Skeletal muscle tissue (tissue), 4 donors: Measurements from ENCODE around the gene DCAF8. TPM values are rescaled to one million over a fixed set of nuclear protein-coding genes. Genes with fewer than 3 reads are reported as not detected.
A peak's percentile ranks its signal among the peaks of the same experiment; 100 is the strongest.

ENCODE experiments used
- H3K27ac ChIP-seq: one replicate; pipeline ENCODE4 v1.7.0; 2013; ENCODE audit warnings: mild to moderate bottlenecking, low read depth, low read length, inconsistent platforms
- H3K27me3 ChIP-seq, 3 donors: one replicate each; pipeline ENCODE4 v1.7.0; 2013; ENCODE audit warnings: low read length in 3 of 3; ENCODE audit not compliant: control insufficient read depth in 3 of 3, insufficient read depth in 3 of 3
- H3K36me3 ChIP-seq, 3 donors: one replicate each; pipeline ENCODE4 v1.7.0; 2013; ENCODE audit warnings: low read length in 3 of 3; ENCODE audit not compliant: control insufficient read depth in 3 of 3, insufficient read depth in 3 of 3
- H3K4me1 ChIP-seq, 3 donors: one replicate each; pipeline ENCODE4 v1.7.0; 2013; ENCODE audit warnings: low read length in 3 of 3, mild to moderate bottlenecking in 3 of 3; ENCODE audit not compliant: control insufficient read depth in 3 of 3, insufficient read depth in 3 of 3
- H3K4me3 ChIP-seq, 3 donors: one replicate each; pipeline ENCODE4 v1.7.0; 2013; ENCODE audit warnings: low read length in 3 of 3
- H3K9ac ChIP-seq, 3 donors: one replicate each; pipeline ENCODE4 v1.7.0; 2013; ENCODE audit warnings: low read length in 3 of 3, mild to moderate bottlenecking in 3 of 3, moderate library complexity in 2 of 3, low read depth in 1 of 3
- H3K9me3 ChIP-seq, 3 donors: one replicate each; pipeline ENCODE4 v1.7.0; 2013; ENCODE audit warnings: low read length in 3 of 3; ENCODE audit not compliant: control insufficient read depth in 3 of 3
- total RNA-seq: library from RNA; depleted of rRNA; stranded (reverse); fragments of >200 nt; gene quantifications from one replicate; pipeline ENCODE4 v1.2.3, GENCODE V29; 2014
- donor health status: Osteomylitis.

Gene DCAF8
- total RNA-seq, 1 donor from 2014 or later: 63.2 TPM

- H3K27me3 ChIP-seq: no peaks in the 10 kb centered on the region
- H3K27ac ChIP-seq: peak overlapping the region; percentile 63
Observed at GRCh38 chr1:160251687-160252526, 10.4 kb downstream of the DCAF8 start.

GRCh38 chr1:160251011-160251410 is 11.3 kb downstream of the DCAF8 start:
- peaks cover 17 to 34% (median 25%) of the 10 kb centered on the region in 3 donors for H3K4me1 ChIP-seq
- peak overlapping the region in 2 of 3 donors; percentile 36 to 47 for H3K9ac ChIP-seq
- peak overlapping the region; percentile 63 for H3K27ac ChIP-seq
- H3K4me3 ChIP-seq: peak overlapping the region in 1 of 3 donors; percentile 5
- H3K27me3 ChIP-seq: no peaks in the 10 kb centered on the region
- peaks cover 0 to 10% (median 0%) of the 10 kb centered on the region in 3 donors for H3K36me3 ChIP-seq
- no peaks in the 10 kb centered on the region for H3K9me3 ChIP-seq

More at GRCh38 chr1:160251687-160252526, 10.4 kb downstream of the DCAF8 start:
- H3K4me1 ChIP-seq: peaks cover 13 to 30% (median 22%) of the 10 kb centered on the region in 3 donors
- H3K9me3 ChIP-seq: no peaks in the 10 kb centered on the region
- peaks cover 0 to 10% (median 0%) of the 10 kb centered on the region in 3 donors for H3K36me3 ChIP-seq
- H3K4me3 ChIP-seq: no peak overlapping the region
- H3K9ac ChIP-seq: peak overlapping the region in 2 of 3 donors; percentile 16 to 33

GRCh38 chr1:160247053-160247452 is 15.3 kb downstream of the DCAF8 start:
- peaks cover 0 to 3% (median 0%) of the 10 kb centered on the region in 3 donors for H3K36me3 ChIP-seq
- no peaks in the 10 kb centered on the region for H3K27me3 ChIP-seq
- peak overlapping the region; percentile 51 for H3K27ac ChIP-seq
- no peak overlapping the region for H3K9ac ChIP-seq
- no peaks in the 10 kb centered on the region for H3K9me3 ChIP-seq
- H3K4me1 ChIP-seq: peaks cover 46 to 49% (median 49%) of the 10 kb centered on the region in 3 donors
- H3K4me3 ChIP-seq: no peak overlapping the region

- H3K4me1 ChIP-seq: peaks cover 35 to 38% (median 36%) of the 10 kb centered on the region in 3 donors
- H3K9me3 ChIP-seq: no peaks in the 10 kb centered on the region
- peaks cover 3 to 6% (median 3%) of the 10 kb centered on the region in 3 donors for H3K36me3 ChIP-seq
- peak overlapping the region; percentile 56 for H3K27ac ChIP-seq
- H3K4me3 ChIP-seq: no peak overlapping the region
- peak overlapping the region in 1 of 3 donors; percentile 21 for H3K9ac ChIP-seq
- H3K27me3 ChIP-seq: no peaks in the 10 kb centered on the region
Observed at GRCh38 chr1:160245434-160245833, 16.9 kb downstream of the DCAF8 start.

- H3K4me3 ChIP-seq: no peak overlapping the region
- H3K4me1 ChIP-seq: peaks cover 33 to 38% (median 36%) of the 10 kb centered on the region in 3 donors
- H3K27ac ChIP-seq: peak overlapping the region; percentile 56
Observed at GRCh38 chr1:160244209-160244608, 18.1 kb downstream of the DCAF8 start.

GRCh38 chr1:160243767-160244166 is 18.6 kb downstream of the DCAF8 start:
- H3K9ac ChIP-seq: no peak overlapping the region
- H3K27ac ChIP-seq: peak overlapping the region; percentile 56
- peaks cover 13 to 20% (median 19%) of the 10 kb centered on the region in 3 donors for H3K36me3 ChIP-seq
- no peaks in the 10 kb centered on the region for H3K27me3 ChIP-seq
- no peak overlapping the region for H3K4me3 ChIP-seq
- no peaks in the 10 kb centered on the region for H3K9me3 ChIP-seq
- H3K4me1 ChIP-seq: peaks cover 36 to 38% (median 38%) of the 10 kb centered on the region in 3 donors

More at GRCh38 chr1:160244209-160244608, 18.1 kb downstream of the DCAF8 start:
- Histone ChIP-seq H3K36me3 (peaks cover 12 to 15% (median 14%) of the 10 kb centered on the region in 3 donors), H3K9me3 (no peaks in the 10 kb centered on the region), H3K9ac (no peak overlapping the region), H3K27me3 (no peaks in the 10 kb centered on the region)

- Histone ChIP-seq H3K36me3 (peaks cover 35 to 55% (median 50%) of the 10 kb centered on the region in 3 donors), H3K9ac (no peak overlapping the region), H3K4me1 (peaks cover 26 to 31% (median 30%) of the 10 kb centered on the region in 3 donors), H3K9me3 (no peaks in the 10 kb centered on the region), H3K27ac (no peak overlapping the region), H3K4me3 (no peak overlapping the region), H3K27me3 (no peaks in the 10 kb centered on the region)
Observed at GRCh38 chr1:160239582-160240299, 22.6 kb downstream of the DCAF8 start.

GRCh38 chr1:160238408-160238807 is 23.9 kb downstream of the DCAF8 start:
- H3K36me3 ChIP-seq: peaks cover 35 to 58% (median 50%) of the 10 kb centered on the region in 3 donors
- peaks cover 19 to 24% (median 20%) of the 10 kb centered on the region in 3 donors for H3K4me1 ChIP-seq
- peak overlapping the region in 1 of 3 donors; percentile 59 for H3K9ac ChIP-seq
- H3K9me3 ChIP-seq: no peaks in the 10 kb centered on the region
- H3K4me3 ChIP-seq: no peak overlapping the region
- H3K27me3 ChIP-seq: no peaks in the 10 kb centered on the region
- no peak overlapping the region for H3K27ac ChIP-seq

- Histone ChIP-seq H3K27me3 (no peaks in the 10 kb centered on the region), H3K4me1 (peaks cover 11 to 15% (median 11%) of the 10 kb centered on the region in 3 donors), H3K36me3 (peaks cover 32 to 65% (median 50%) of the 10 kb centered on the region in 3 donors), H3K27ac (no peak overlapping the region), H3K9ac (no peak overlapping the region), H3K4me3 (no peak overlapping the region), H3K9me3 (no peaks in the 10 kb centered on the region)
Observed at GRCh38 chr1:160237558-160237957, 24.8 kb downstream of the DCAF8 start.
